GM18505 (cell line): Measurements from ENCODE around the gene TNFSF12.
"Not testable (repeated sequence)": the region's sequence is repeated elsewhere in the genome, so short reads cannot be mapped to it uniquely, and the experiment has no call there.

Experiments used
- ATAC-seq: cut with Tn5 transposase; IDR thresholded peaks from one replicate; pipeline ENCODE4 v1.9.1; 2021; ENCODE audit not compliant: unreplicated experiment
- POLR2A ChIP-seq: IDR thresholded peaks from 4 replicates; pipeline ENCODE4 v1.6.1; 2011; ENCODE audit warnings: borderline replicate concordance; ENCODE audit not compliant: insufficient read depth, insufficient read length; ENCODE audit errors: extremely low read depth

TNFSF12 gene

GRCh38 chr17:7592422-7593021 is 43.7 kb downstream of the TNFSF12 start:
- ATAC-seq, result no peak
- no peak for TF ChIP-seq POLR2A

- TF ChIP-seq POLR2A, result no peak
- no peak for ATAC-seq
Measured at GRCh38 chr17:7593296-7593695, 44.4 kb downstream of the TNFSF12 start.

- ATAC-seq, result not testable (repeated sequence)
Measured at GRCh38 chr17:7597561-7597960, 48.7 kb downstream of the TNFSF12 start.

- no peak for ATAC-seq
- no peak for TF ChIP-seq POLR2A
Measured at GRCh38 chr17:7606280-7606679, 57.4 kb downstream of the TNFSF12 start.
